K562 (cell line): Measurements from ENCODE around the gene CD37. TPM values are rescaled to one million over a fixed set of nuclear protein-coding genes. Genes with fewer than 3 reads are reported as not detected.
A peak's percentile ranks its signal among the peaks of the same experiment; 100 is the strongest.

Source experiments
- CREB3 ChIP-seq: fragments of 450-650 bp; conservative IDR thresholded peaks from 2 replicates; pipeline ENCODE4 v1.6.1; 2016; ENCODE audit warnings: missing genetic modification characterization, low read depth, mild to moderate bottlenecking, missing compliant biosample characterization, moderate library complexity
- CREM ChIP-seq: IDR thresholded peaks from 2 replicates; pipeline ENCODE4 v1.6.1; 2014; ENCODE audit warnings: antibody characterized with exemption, low read depth
- E2F5 ChIP-seq: sonication (generic); formaldehyde crosslinking; IDR thresholded peaks from 2 replicates; pipeline ENCODE4 v1.8.0; 2022; ENCODE audit warnings: mild to moderate bottlenecking, missing genetic modification reagents
- E2F8 ChIP-seq: fragments of 450-650 bp; IDR thresholded peaks from 2 replicates; pipeline ENCODE4 v1.7.1; 2018; ENCODE audit warnings: mild to moderate bottlenecking, low read depth; ENCODE audit not compliant: partially characterized antibody
- HIVEP1 ChIP-seq: fragments of 250-450 bp; sonication (Bioruptor Pico); IDR thresholded peaks from 2 replicates; pipeline ENCODE4 v1.4.0; 2020; ENCODE audit warnings: mild to moderate bottlenecking
- KAT8 ChIP-seq: fragments of 450-650 bp; IDR thresholded peaks from 2 replicates; pipeline ENCODE4 v1.6.1; 2016; ENCODE audit warnings: low read depth, mild to moderate bottlenecking
- LCOR ChIP-seq: sonication (generic); formaldehyde crosslinking; IDR thresholded peaks from 2 replicates; pipeline ENCODE4 v1.8.0; 2022; ENCODE audit warnings: mild to moderate bottlenecking, missing genetic modification reagents
- MBD2 ChIP-seq: sonication (generic); IDR thresholded peaks from 2 replicates; pipeline ENCODE4 v1.6.1; 2016; ENCODE audit warnings: low read depth, borderline replicate concordance
- MEIS2 ChIP-seq: fragments of 450-650 bp; IDR thresholded peaks from 2 replicates; pipeline ENCODE4 v1.6.1; 2014; ENCODE audit warnings: mild to moderate bottlenecking; ENCODE audit not compliant: partially characterized antibody
- NFIC ChIP-seq: fragments of 450-650 bp; IDR thresholded peaks from 2 replicates; pipeline ENCODE4 v1.6.1; 2017; ENCODE audit warnings: mild to moderate bottlenecking, inconsistent platforms
- NRF1 ChIP-seq, 2 experiments: fragments of 450-650 bp; IDR thresholded peaks in 1 of 2; conservative IDR thresholded peaks in 1 of 2; 2 replicates each; pipeline ENCODE4 v1.6.1; 2014; ENCODE audit warnings: mild to moderate bottlenecking in 2 of 2
- PRDM10 ChIP-seq: fragments of 450-650 bp; IDR thresholded peaks from 2 replicates; pipeline ENCODE4 v1.6.1; 2018; ENCODE audit not compliant: partially characterized antibody
- SNAPC5 ChIP-seq: fragments of 250-450 bp; sonication (Bioruptor Pico); IDR thresholded peaks from 2 replicates; pipeline ENCODE4 v1.8.0; 2021; ENCODE audit warnings: moderate library complexity, mild to moderate bottlenecking, inconsistent platforms
- STAT5A ChIP-seq: IDR thresholded peaks from 2 replicates; pipeline ENCODE4 v1.6.1; 2012; ENCODE audit warnings: low read length, inconsistent platforms, borderline replicate concordance
- TAL1 ChIP-seq: fragments of 450-650 bp; IDR thresholded peaks from 2 replicates; pipeline ENCODE4 v1.6.1; 2016; ENCODE audit warnings: mild to moderate bottlenecking
- U2AF2 ChIP-seq: fragments of 200-400 bp; formaldehyde crosslinking; optimal IDR thresholded peaks from 2 replicates; pipeline ENCODE3; 2017; ENCODE audit warnings: low read depth, mild to moderate bottlenecking, low read length
- ZFPM2 ChIP-seq: fragments of 250-450 bp; sonication (Bioruptor Pico); IDR thresholded peaks from 2 replicates; pipeline ENCODE4 v1.5.1; 2022; ENCODE audit warnings: mild to moderate bottlenecking
- ZNF224 ChIP-seq: sonication (generic); formaldehyde crosslinking; IDR thresholded peaks from 2 replicates; pipeline ENCODE4 v1.8.0; 2022; ENCODE audit warnings: mild to moderate bottlenecking, missing genetic modification reagents
- ZNF639 ChIP-seq, 2 experiments: fragments of 200-800 bp in 1 of 2; sonication (Bioruptor generic) in 1 of 2; sonication (generic) in 1 of 2; formaldehyde crosslinking in 1 of 2; IDR thresholded peaks in 1 of 2; conservative IDR thresholded peaks in 1 of 2; 2 replicates each; pipeline versions ENCODE4 v1.5.0 to v1.6.1; 2016 to 2020; ENCODE audit warnings: missing compliant biosample characterization in 1 of 2, missing genetic modification characterization in 1 of 2, missing genetic modification reagents in 1 of 2
- polyA plus RNA-seq, 8 experiments: library from polyadenylated mRNA; depleted of rRNA in 4 of 8; stranded (reverse) in 5 of 8; unstranded in 3 of 8; fragments of >200 nt; fragmentation: Nextera tagmentation in 2 of 8; fragmentation: Illumina TruSeq in 1 of 8; extraction: Ambion mirVana in 2 of 8; extraction: Trizol in 1 of 8; gene quantifications; 2 replicates each; pipeline versions ENCODE4 v1.2.1 to v1.2.3, GENCODE V29; 2011 to 2014; ENCODE audit warnings: inconsistent platforms in 1 of 8, missing spikeins in 1 of 8
- total RNA-seq, 7 experiments: library from RNA; depleted of rRNA in 6 of 7; stranded (reverse); fragments of >200 nt in 6 of 7; fragmentation: Illumina TruSeq in 2 of 7; extraction: Trizol in 2 of 7; gene quantifications; 2 replicates each; pipeline versions ENCODE4 v1.2.1 to v1.2.3, GENCODE V29; 2011 to 2021; ENCODE audit warnings: low replicate concordance in 1 of 7

Gene CD37
- total and polyA plus RNA-seq, 9 of the 15 experiments (the other 6 are each of a cell fraction or from before 2014, with no cell fraction given): 2.5 to 19.0 (median 7.4) TPM

GRCh38 chr19:49347835-49348234 lies 12.6 kb downstream of the CD37 start (continued):
- peak; percentile 12 for TF ChIP-seq PRDM10
- no peak for TF ChIP-seq E2F8
- no peak for TF ChIP-seq STAT5A
- TF ChIP-seq MBD2: peak; percentile 51; the same call in 1 of the 2 replicates
- no peak for TF ChIP-seq CREB3 (tag)
- no peak for TF ChIP-seq ZNF639 (CRISPR knock-in tag; conservative IDR thresholded peaks at IDR 0.05 in 1 of 2, IDR thresholded peaks at IDR 0.05 in 1 of 2)
- peak; percentile 91 for TF ChIP-seq KAT8
- TF ChIP-seq LCOR (CRISPR knock-in tag): peak; percentile 26; the same call in 1 of the 2 replicates
- TF ChIP-seq MEIS2: no peak
- TF ChIP-seq NRF1 (conservative IDR thresholded peaks at IDR 0.05 in 1 of 2, IDR thresholded peaks at IDR 0.05 in 1 of 2): peak in 1 of 2 experiments; percentile 24; a peak in 1 of 4 replicates
- TF ChIP-seq ZFPM2 (CRISPR knock-in tag): no peak
- TF ChIP-seq SNAPC5 (CRISPR knock-in tag): no peak
- TF ChIP-seq NFIC: no peak
- no peak for TF ChIP-seq HIVEP1 (CRISPR knock-in tag)
- no peak for TF ChIP-seq U2AF2
- no peak for TF ChIP-seq TAL1
- no peak for TF ChIP-seq E2F5 (CRISPR knock-in tag)
- peak; percentile 75 for TF ChIP-seq CREM
- no peak for TF ChIP-seq ZNF224 (CRISPR knock-in tag)
